Stimulated activated CD8-positive, alpha-beta memory T cell treated with anti-CD3 and anti-CD28 coated beads, Interleukin-4, amount 100 ng/mL, for 24 hours (primary cell): ENCODE measurements around the gene S100A12.

Experiments
- DNase-seq: peaks from one replicate; pipeline ENCODE4 v3.0.0-alpha.2; 2020; ENCODE audit warnings: low read depth

Gene S100A12

GRCh38 chr1:153333902-153334301, 41.5 kb downstream of the S100A12 start:
- no peak for DNase-seq

DNA sequence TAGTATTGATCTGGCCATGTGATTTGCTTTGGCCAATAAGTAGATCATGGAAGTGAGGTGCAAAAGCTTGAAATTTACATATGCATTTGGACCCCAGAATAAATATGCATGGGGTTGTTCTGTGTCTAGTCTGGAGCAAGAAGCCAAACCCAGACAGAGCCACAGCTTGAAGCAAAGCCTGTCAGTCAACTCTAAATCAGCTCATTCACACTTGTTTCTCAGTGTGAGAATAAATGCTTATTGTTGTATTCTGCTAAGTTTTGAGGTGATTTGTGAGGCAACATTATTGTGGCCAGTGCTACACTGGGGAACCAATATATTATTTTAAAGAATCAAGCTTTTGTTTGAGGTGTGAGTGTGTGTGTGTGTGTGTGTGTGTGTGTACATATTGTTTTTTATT, 50.5 kb downstream of the S100A12 start:
- no peak for DNase-seq
